ENCODE results near the gene POU2F1.

- TF ChIP-seq EZH2 (IDR thresholded peaks at IDR 0.05; ENCODE audit: borderline replicate concordance, insufficient read depth, low read depth, low read length, poor library complexity, severe bottlenecking) (no peak), CTCF (IDR thresholded peaks at IDR 0.05) (no peak)
Observed at GRCh38 chr1:167426716-167427115, 206.0 kb downstream of the POU2F1 start.
